Endothelial cell (in vitro differentiated cells): ENCODE measurements around the gene GUCA2B. TPM values are rescaled to one million over a fixed set of nuclear protein-coding genes. Genes with fewer than 3 reads are reported as not detected.

ENCODE experiments used
- DNase-seq: peaks from one replicate; pipeline ENCODE4 v3.0.0; 2021; ENCODE audit warnings: low spot score
- H3K27ac Mint-ChIP-seq: one replicate; pipeline ENCODE4 v1.8.0; 2021; ENCODE audit warnings: mixed read lengths, inconsistent platforms; ENCODE audit not compliant: unreplicated experiment
- H3K27me3 Mint-ChIP-seq: one replicate; pipeline ENCODE4 v1.8.0; 2021; ENCODE audit warnings: mild to moderate bottlenecking, moderate library complexity, mixed read lengths, inconsistent platforms; ENCODE audit not compliant: unreplicated experiment
- H3K36me3 Mint-ChIP-seq: one replicate; pipeline ENCODE4 v1.8.0; 2021; ENCODE audit warnings: mild to moderate bottlenecking, low read depth, mixed read lengths, inconsistent platforms; ENCODE audit not compliant: unreplicated experiment
- H3K4me1 Mint-ChIP-seq: one replicate; pipeline ENCODE4 v1.8.0; 2021; ENCODE audit warnings: mild to moderate bottlenecking, mixed read lengths, inconsistent platforms; ENCODE audit not compliant: unreplicated experiment
- H3K4me3 Mint-ChIP-seq: one replicate; pipeline ENCODE4 v1.8.0; 2021; ENCODE audit warnings: mild to moderate bottlenecking, mixed read lengths, inconsistent platforms; ENCODE audit not compliant: unreplicated experiment
- H3K9me3 Mint-ChIP-seq: one replicate; pipeline ENCODE4 v1.8.0; 2021; ENCODE audit warnings: mixed read lengths, inconsistent platforms; ENCODE audit not compliant: unreplicated experiment
- total RNA-seq: library from RNA; stranded (reverse); fragmentation: NEBNext Ultra II Directional; extraction: Animal tissue kit (Norgen Biotek cat#: 25700); gene quantifications from one replicate; pipeline ENCODE4 v1.2.1, GENCODE V29; 2021; ENCODE audit not compliant: unreplicated experiment
- TF ChIP-seq, protein P1 (sequence below): fragments of 200-600 bp; sonication (generic); IDR thresholded peaks from one replicate; pipeline ENCODE4 v1.5.0; 2021; ENCODE audit warnings: antibody characterized with exemption; ENCODE audit not compliant: unreplicated experiment

Gene GUCA2B
- total RNA-seq, 1 donor from 2014 or later, result not detected

- no peak for DNase-seq
- no peaks in the 10 kb centered on the region for H3K36me3 Mint-ChIP-seq
- peaks cover 4% of the 10 kb centered on the region for H3K27me3 Mint-ChIP-seq
- TF ChIP-seq, protein P1, sequence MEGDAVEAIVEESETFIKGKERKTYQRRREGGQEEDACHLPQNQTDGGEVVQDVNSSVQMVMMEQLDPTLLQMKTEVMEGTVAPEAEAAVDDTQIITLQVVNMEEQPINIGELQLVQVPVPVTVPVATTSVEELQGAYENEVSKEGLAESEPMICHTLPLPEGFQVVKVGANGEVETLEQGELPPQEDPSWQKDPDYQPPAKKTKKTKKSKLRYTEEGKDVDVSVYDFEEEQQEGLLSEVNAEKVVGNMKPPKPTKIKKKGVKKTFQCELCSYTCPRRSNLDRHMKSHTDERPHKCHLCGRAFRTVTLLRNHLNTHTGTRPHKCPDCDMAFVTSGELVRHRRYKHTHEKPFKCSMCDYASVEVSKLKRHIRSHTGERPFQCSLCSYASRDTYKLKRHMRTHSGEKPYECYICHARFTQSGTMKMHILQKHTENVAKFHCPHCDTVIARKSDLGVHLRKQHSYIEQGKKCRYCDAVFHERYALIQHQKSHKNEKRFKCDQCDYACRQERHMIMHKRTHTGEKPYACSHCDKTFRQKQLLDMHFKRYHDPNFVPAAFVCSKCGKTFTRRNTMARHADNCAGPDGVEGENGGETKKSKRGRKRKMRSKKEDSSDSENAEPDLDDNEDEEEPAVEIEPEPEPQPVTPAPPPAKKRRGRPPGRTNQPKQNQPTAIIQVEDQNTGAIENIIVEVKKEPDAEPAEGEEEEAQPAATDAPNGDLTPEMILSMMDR, result no peak
- H3K9me3 Mint-ChIP-seq, result no peaks in the 10 kb centered on the region
- H3K4me3 Mint-ChIP-seq, result no peak overlapping the region
- peaks cover 7% of the 10 kb centered on the region for H3K4me1 Mint-ChIP-seq
- H3K27ac Mint-ChIP-seq, result no peak overlapping the region
These were observed 5.0 kb upstream of the GUCA2B start for GRCh38 chr1:42148166-42148565.

GRCh38 chr1:42150651-42151050 is 2.6 kb upstream of the GUCA2B start:
- TF ChIP-seq, protein P1, result no peak
- no peak overlapping the region for H3K27ac Mint-ChIP-seq
- no peaks in the 10 kb centered on the region for H3K9me3 Mint-ChIP-seq
- H3K4me1 Mint-ChIP-seq, result no peaks in the 10 kb centered on the region
- no peak overlapping the region for H3K4me3 Mint-ChIP-seq
- no peak for DNase-seq
- H3K27me3 Mint-ChIP-seq, result peaks cover 6% of the 10 kb centered on the region
- H3K36me3 Mint-ChIP-seq, result no peaks in the 10 kb centered on the region

DNA sequence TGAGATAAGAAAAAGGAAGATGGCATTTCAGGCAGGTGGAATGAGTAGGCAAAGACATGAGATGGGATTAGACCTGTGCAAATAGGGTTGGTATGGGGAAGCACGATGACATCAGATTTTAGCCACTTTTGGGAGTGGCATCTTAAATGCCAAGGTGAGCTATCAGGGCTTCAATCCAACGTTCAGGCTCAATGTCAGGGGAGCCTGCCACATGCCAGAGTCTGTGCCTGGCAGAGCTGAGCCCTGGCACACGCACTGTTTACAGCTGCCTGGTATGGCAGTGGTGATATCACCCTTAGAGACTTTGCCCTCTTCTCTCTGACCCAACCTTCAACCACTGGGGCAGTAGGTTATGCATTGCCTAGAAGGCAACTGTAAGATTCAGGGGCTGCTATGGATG is 1.1 kb upstream of the GUCA2B start:
- DNase-seq, result no peak
- H3K4me1 Mint-ChIP-seq, result no peaks in the 10 kb centered on the region
- no peak overlapping the region for H3K4me3 Mint-ChIP-seq
- no peak overlapping the region for H3K27ac Mint-ChIP-seq
- H3K36me3 Mint-ChIP-seq, result no peaks in the 10 kb centered on the region
- H3K27me3 Mint-ChIP-seq, result peaks cover 8% of the 10 kb centered on the region
- TF ChIP-seq, protein P1, result no peak
- H3K9me3 Mint-ChIP-seq, result no peaks in the 10 kb centered on the region

DNA sequence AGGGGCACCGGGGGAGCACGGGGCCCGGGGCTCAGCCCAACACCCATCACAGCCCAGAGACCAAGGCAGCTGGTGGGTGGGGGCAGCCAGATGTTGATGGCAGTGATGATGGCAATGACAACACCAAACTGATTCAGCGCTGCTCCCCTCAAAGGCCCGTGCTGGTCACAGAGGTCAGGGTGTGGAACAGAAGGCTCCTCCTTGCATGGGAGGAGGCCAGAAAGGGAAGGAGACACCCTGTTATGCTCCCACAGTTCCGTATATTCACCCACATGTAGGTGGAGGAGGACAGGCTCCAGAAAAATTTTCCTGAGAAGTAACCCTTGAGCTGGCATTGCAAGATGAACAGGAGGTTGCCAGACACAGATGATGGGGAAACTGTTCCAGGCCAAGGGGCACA is 414 bp downstream of the GUCA2B start:
- Mint-ChIP-seq H3K4me3 (no peak overlapping the region), H3K27me3 (peaks cover 8% of the 10 kb centered on the region), H3K9me3 (no peaks in the 10 kb centered on the region), H3K27ac (no peak overlapping the region), H3K36me3 (no peaks in the 10 kb centered on the region), H3K4me1 (no peaks in the 10 kb centered on the region)
- TF ChIP-seq, protein P1, result no peak
- DNase-seq, result no peak

- DNase-seq, result no peak
- Mint-ChIP-seq H3K4me3 (no peak overlapping the region), H3K27ac (no peak overlapping the region), H3K27me3 (peaks cover 11% of the 10 kb centered on the region), H3K36me3 (no peaks in the 10 kb centered on the region), H3K4me1 (no peaks in the 10 kb centered on the region), H3K9me3 (no peaks in the 10 kb centered on the region)
- TF ChIP-seq, protein P1, result no peak
These were observed 1.5 kb downstream of the GUCA2B start for GRCh38 chr1:42154685-42155084.
